ENCODE results near the gene RBBP8NL.
A peak's percentile ranks its signal among the peaks of the same experiment; 100 is the strongest.

RBBP8NL gene

DNA sequence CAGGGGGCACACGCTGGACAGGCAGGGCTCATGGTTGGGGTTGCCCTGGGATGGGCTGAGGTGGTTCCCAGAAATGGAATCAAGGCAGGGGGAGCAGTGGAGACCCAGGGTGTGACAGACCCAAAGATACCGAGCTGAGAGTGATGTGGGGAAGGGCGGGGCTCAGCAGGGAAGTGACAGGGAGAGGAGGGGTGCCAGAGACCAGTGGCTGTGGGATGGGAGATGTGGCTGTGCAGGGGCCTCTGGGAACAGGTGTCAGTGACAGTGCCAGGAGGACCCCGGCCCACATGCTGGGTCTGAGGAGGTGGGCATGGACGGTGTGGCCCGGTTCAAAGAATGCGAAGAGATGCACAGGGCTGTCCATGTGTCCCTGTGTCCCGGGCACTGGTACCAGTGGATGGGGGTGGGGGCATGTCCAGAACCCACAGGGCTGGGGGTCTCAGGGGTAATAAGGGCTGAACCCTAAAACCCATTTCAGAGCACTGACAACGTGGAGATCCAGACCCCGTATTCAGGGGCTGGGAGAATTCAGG lies 21.3 kb downstream of the RBBP8NL start:
- TF ChIP-seq, protein P1, sequence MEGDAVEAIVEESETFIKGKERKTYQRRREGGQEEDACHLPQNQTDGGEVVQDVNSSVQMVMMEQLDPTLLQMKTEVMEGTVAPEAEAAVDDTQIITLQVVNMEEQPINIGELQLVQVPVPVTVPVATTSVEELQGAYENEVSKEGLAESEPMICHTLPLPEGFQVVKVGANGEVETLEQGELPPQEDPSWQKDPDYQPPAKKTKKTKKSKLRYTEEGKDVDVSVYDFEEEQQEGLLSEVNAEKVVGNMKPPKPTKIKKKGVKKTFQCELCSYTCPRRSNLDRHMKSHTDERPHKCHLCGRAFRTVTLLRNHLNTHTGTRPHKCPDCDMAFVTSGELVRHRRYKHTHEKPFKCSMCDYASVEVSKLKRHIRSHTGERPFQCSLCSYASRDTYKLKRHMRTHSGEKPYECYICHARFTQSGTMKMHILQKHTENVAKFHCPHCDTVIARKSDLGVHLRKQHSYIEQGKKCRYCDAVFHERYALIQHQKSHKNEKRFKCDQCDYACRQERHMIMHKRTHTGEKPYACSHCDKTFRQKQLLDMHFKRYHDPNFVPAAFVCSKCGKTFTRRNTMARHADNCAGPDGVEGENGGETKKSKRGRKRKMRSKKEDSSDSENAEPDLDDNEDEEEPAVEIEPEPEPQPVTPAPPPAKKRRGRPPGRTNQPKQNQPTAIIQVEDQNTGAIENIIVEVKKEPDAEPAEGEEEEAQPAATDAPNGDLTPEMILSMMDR (IDR thresholded peaks at IDR 0.05) = no peak
- Histone ChIP-seq H3K36me3 (peaks cover 0 to 25% (median 0%) of the 10 kb centered on the region in 3 donors), H3K27ac (peak overlapping the region; percentile 65 to 76)

DNA sequence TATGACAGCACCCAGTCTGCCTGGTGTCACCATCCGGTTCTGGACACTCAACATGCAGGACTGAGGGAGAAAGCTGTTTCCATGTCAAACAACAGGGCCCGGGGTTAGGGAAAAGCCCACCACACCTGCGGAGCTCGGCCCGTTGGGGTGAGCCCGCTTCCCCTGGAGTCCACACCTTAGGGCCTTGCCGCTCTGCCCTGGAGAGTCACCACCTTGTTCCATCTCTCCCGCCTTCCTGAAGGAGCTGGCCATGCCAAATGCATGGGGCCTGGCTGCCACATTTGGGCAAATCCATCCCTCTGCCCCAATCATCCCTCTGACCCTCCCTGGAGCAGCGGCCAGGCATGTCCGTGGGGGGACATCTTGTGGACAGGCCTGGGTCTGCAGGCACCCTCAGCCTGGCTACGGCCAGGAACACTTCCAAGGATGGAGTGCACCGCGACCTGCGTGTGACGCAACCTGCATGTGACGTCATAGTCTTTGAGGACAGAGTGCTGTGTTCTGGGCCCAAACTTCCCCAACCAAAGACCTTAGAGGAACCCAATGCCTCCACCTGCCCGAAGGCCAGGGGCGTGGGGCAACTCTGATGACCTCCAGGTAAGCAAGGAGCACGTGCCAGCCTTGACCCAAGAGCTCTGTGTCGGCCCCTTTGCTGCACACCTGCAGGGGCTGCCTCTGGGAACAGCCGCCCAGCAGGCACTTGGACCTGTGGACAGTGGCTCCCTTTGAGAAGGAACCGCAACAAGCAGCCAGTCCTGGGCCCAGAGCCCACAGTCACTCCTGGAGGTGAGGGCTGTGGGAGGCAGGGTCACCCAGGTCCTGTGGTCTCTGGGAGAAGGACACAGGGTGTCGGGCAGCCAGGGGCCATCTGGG lies 22.0 kb downstream of the RBBP8NL start:
- Histone ChIP-seq H3K4me3 (no peak overlapping the region), H3K27me3 (peaks cover 0 to 26% of the 10 kb centered on the region in 2 donors), H3K36me3 (peaks cover 0 to 25% (median 0%) of the 10 kb centered on the region in 3 donors), H3K4me1 (peaks cover 0 to 53% (median 31%) of the 10 kb centered on the region in 4 donors), H3K27ac (peak overlapping the region; percentile 13 to 76), H3K9me3 (no peaks in the 10 kb centered on the region)
- TF ChIP-seq, protein P1 (IDR thresholded peaks at IDR 0.05) = peak; percentile 56 to 63
- peak; percentile 42 to 78 for DNase-seq
- intact Hi-C loops (cut with DNase I; ENCODE audit: low total_unique reads) = no loop called here

More for the DNA sequence above, 21.3 kb downstream of the RBBP8NL start:
- Histone ChIP-seq H3K27me3 (peaks cover 0 to 32% of the 10 kb centered on the region in 2 donors), H3K4me3 (peak overlapping the region; percentile 72 to 76), H3K9me3 (no peaks in the 10 kb centered on the region), H3K4me1 (peaks cover 0 to 55% (median 31%) of the 10 kb centered on the region in 4 donors)
- DNase-seq = no peak
- intact Hi-C loops (cut with DNase I; ENCODE audit: low total_unique reads) = no loop called here

DNA sequence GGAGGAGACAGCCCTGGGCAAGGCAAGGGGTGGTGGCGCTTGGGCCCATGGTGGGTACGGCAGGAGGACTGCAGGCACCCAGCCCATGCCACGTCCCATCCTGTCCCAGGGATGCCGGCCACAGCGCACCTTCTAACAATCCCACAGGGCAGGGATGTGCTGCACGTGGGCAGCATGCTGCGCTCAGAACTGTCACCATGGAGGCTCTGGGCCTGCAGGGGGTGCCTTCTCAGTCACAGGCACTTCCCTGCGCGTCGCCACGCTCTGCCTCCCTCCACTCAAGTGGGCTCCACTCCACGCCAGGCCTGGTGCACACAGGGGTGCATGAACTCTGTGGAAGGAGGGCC lies 22.6 kb downstream of the RBBP8NL start:
- intact Hi-C loops (cut with DNase I; ENCODE audit: low total_unique reads) = no loop called here
- H3K9me3 ChIP-seq = no peaks in the 10 kb centered on the region
- no peak for DNase-seq
- H3K27me3 ChIP-seq = peaks cover 0 to 20% of the 10 kb centered on the region in 2 donors
- peaks cover 0 to 25% (median 0%) of the 10 kb centered on the region in 3 donors for H3K36me3 ChIP-seq
- no peak overlapping the region for H3K27ac ChIP-seq
- H3K4me3 ChIP-seq = no peak overlapping the region
- TF ChIP-seq, protein P1 (IDR thresholded peaks at IDR 0.05) = no peak
- H3K4me1 ChIP-seq = peaks cover 0 to 47% (median 28%) of the 10 kb centered on the region in 4 donors

DNA sequence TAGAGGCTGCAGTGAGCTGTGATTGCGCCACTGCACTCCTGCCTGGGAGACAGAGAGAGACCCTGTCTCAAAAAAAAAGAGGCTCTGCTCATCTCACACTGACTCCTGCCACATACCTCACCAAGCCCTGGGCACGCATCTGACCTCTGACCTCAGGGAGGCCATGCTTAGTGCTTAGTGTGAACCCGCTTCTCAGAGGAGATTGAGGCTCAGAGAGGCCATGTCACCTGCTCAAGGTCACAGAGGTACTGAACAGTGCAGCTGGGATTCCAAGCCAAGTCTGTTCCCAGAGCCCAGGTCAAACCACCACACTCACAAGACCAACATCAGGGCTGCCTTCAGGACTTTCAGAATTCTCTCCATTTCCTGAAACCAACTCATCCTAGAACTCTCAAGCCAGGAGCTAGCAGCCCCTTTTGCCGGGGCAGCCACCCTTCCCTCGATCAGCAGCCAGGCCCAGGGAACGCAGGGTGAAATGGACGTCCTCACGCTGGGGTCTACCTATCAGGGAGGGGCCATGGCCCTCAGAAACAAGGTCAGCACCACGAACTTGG lies 23.1 kb downstream of the RBBP8NL start:
- intact Hi-C loops (cut with DNase I; ENCODE audit: low total_unique reads) = no loop called here
- Histone ChIP-seq H3K27ac (no peak overlapping the region), H3K36me3 (peaks cover 0 to 25% (median 0%) of the 10 kb centered on the region in 3 donors), H3K27me3 (peaks cover 0 to 17% of the 10 kb centered on the region in 2 donors), H3K4me1 (peaks cover 0 to 42% (median 27%) of the 10 kb centered on the region in 4 donors), H3K4me3 (no peak overlapping the region), H3K9me3 (no peaks in the 10 kb centered on the region)
- TF ChIP-seq, protein P1 (IDR thresholded peaks at IDR 0.05) = no peak
- DNase-seq = no peak

DNA sequence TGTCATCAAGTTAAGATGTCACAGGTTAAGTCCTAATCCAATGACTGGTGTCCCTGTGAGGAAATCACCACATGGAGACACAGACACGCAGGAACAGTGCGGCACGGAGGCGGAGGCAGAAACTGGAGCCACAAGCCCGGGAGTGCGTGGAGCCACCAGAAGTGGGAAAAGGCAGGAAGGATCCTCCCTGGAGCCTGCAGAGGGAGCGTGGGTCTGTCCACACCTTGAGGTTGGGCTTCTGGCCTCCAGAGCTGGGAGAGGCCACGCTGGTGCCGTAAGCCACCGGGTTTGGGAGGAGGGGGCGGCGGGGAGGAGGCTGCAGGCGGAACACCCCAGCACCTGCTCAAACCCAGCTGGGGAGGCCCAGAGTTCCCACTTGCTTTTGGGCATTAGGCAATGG lies 24.0 kb downstream of the RBBP8NL start:
- H3K9me3 ChIP-seq = no peaks in the 10 kb centered on the region
- intact Hi-C loops (cut with DNase I; ENCODE audit: low total_unique reads) = no loop called here
- H3K27ac ChIP-seq = no peak overlapping the region
- peaks cover 0 to 25% (median 0%) of the 10 kb centered on the region in 3 donors for H3K36me3 ChIP-seq
- peaks cover 0 to 34% (median 27%) of the 10 kb centered on the region in 4 donors for H3K4me1 ChIP-seq
- no peak overlapping the region for H3K4me3 ChIP-seq
- H3K27me3 ChIP-seq = peaks cover 0 to 8% of the 10 kb centered on the region in 2 donors
- no peak for DNase-seq
- TF ChIP-seq, protein P1 (IDR thresholded peaks at IDR 0.05) = no peak

Measured in tibial artery (tissue), 4 donors.